DND-41 (cell line): ENCODE data around the gene PRAMEF7.
"Not testable (repeated sequence)": the region's sequence is repeated elsewhere in the genome, so short reads cannot be mapped to it uniquely, and the experiment has no call there.

Experiments used
- CTCF ChIP-seq: IDR thresholded peaks from 2 replicates; pipeline ENCODE4 v1.5.1; 2012; ENCODE audit warnings: borderline replicate concordance, low read length, moderate library complexity, mild to moderate bottlenecking; ENCODE audit not compliant: poor library complexity, severe bottlenecking; ENCODE audit errors: extremely low read depth
- EZH2 ChIP-seq: IDR thresholded peaks from 3 replicates; pipeline ENCODE4 v1.6.1; 2012; ENCODE audit warnings: borderline replicate concordance, low read depth, mild to moderate bottlenecking, moderate library complexity, low read length, inconsistent platforms; ENCODE audit not compliant: severe bottlenecking

GRCh38 chr1:12916310-12916709 is at the start of gene PRAMEF7:
- TF ChIP-seq CTCF, EZH2: not testable (repeated sequence)
